CD4-positive, alpha-beta T cell (primary cell): ENCODE data around the gene TRAPPC2L. TPM values are rescaled to one million over a fixed set of nuclear protein-coding genes. Genes with fewer than 3 reads are reported as not detected.

Source experiments
- ATAC-seq: fragments of 200-7000 bp; cut with Tn5 transposase; one replicate; pipeline ENCODE4 v1.10.0; 2022; ENCODE audit warnings: mild to moderate bottlenecking; ENCODE audit not compliant: poor library complexity
- CTCF ChIA-PET: fragments of 350-600 bp; sonication (Branson Sonifier 250); formaldehyde crosslinking; loops from one replicate; lab custom pipeline; 2021; ENCODE audit warnings: antibody characterized with exemption, inconsistent platforms; lab: Charles Lee
- POLR2A ChIA-PET: fragments of 350-600 bp; sonication (Branson Sonifier 250); formaldehyde crosslinking; loops from one replicate; lab custom pipeline; 2021; ENCODE audit warnings: antibody characterized with exemption, inconsistent platforms; lab: Charles Lee
- DNase-seq, 14 experiments: peaks; one replicate each; pipeline ENCODE4 v3.0.0-alpha.2; 2013 to 2020; ENCODE audit warnings: mixed read lengths in 2 of 14
- H3K27ac ChIP-seq, 2 donors: one replicate each; pipeline versions ENCODE4 v1.5.1 to v1.7.0; 2013; ENCODE audit warnings: low read length in 2 of 2, low read depth in 1 of 2, mild to moderate bottlenecking in 1 of 2
- H3K27me3 ChIP-seq, 2 experiments: 1 replicate in 1 of 2; 2 replicates in 1 of 2; pipeline versions ENCODE4 v1.6.1 to v1.7.0; 2013; ENCODE audit warnings: low read length in 2 of 2, control low read depth in 1 of 2, mild to moderate bottlenecking in 1 of 2, moderate library complexity in 1 of 2; ENCODE audit not compliant: insufficient read depth in 2 of 2, control insufficient read depth in 1 of 2
- H3K36me3 ChIP-seq: one replicate; pipeline ENCODE4 v1.6.1; 2013; ENCODE audit warnings: low read length, control low read depth; ENCODE audit not compliant: insufficient read depth
- H3K4me1 ChIP-seq: one replicate; pipeline ENCODE4 v1.6.1; 2013; ENCODE audit warnings: low read length, control low read depth; ENCODE audit not compliant: insufficient read depth
- H3K4me3 ChIP-seq: one replicate; pipeline ENCODE4 v1.5.1; 2013; ENCODE audit warnings: mild to moderate bottlenecking, low read length, moderate library complexity
- H3K9me3 ChIP-seq, 2 experiments: 1 replicate in 1 of 2; 2 replicates in 1 of 2; pipeline versions ENCODE4 v1.6.1 to v1.7.0; 2013; ENCODE audit warnings: low read length in 2 of 2, mild to moderate bottlenecking in 2 of 2, control low read depth in 1 of 2, moderate library complexity in 1 of 2; ENCODE audit not compliant: control insufficient read depth in 1 of 2, insufficient read depth in 1 of 2
- H3K27ac Mint-ChIP-seq: one replicate; pipeline ENCODE4 v1.8.0; 2020; ENCODE audit warnings: mixed read lengths
- H3K27me3 Mint-ChIP-seq: one replicate; pipeline ENCODE4 v1.8.0; 2021; ENCODE audit warnings: mixed read lengths
- H3K36me3 Mint-ChIP-seq: one replicate; pipeline ENCODE4 v1.8.0; 2021; ENCODE audit warnings: low read depth, mixed read lengths
- H3K4me1 Mint-ChIP-seq: one replicate; pipeline ENCODE4 v1.8.0; 2021; ENCODE audit warnings: low read depth, mixed read lengths
- H3K4me3 Mint-ChIP-seq: one replicate; pipeline ENCODE4 v1.8.0; 2020; ENCODE audit warnings: mild to moderate bottlenecking, mixed read lengths
- H3K9me3 Mint-ChIP-seq: one replicate; pipeline ENCODE4 v1.8.0; 2020; ENCODE audit warnings: mixed read lengths
- intact Hi-C, 2 experiments: fragments of 100-400 bp; cut with DNase I in 1 of 2; cut with micrococcal nuclease in 1 of 2; formaldehyde crosslinking; loops; one replicate each; pipeline versions ENCODE4 v1.15.1 to v1.9.0; 2023 to 2025; cut with DNase I, micrococcal nuclease
- total RNA-seq, 174 experiments: library from RNA in 2 of 174; stranded (reverse) in 2 of 174; gene quantifications; one replicate each; pipeline ENCODE4 v1.2.3 and lab custom pipeline; 2021 to 2026
- TF ChIP-seq, protein P1 (sequence below): fragments of 200-600 bp; IDR thresholded peaks from one replicate; pipeline ENCODE4 v1.8.0; 2022; ENCODE audit warnings: antibody characterized with exemption, mild to moderate bottlenecking

The TRAPPC2L gene
- total RNA-seq, 2 experiments from 2014 or later, result 48.0 to 48.2 TPM

DNA sequence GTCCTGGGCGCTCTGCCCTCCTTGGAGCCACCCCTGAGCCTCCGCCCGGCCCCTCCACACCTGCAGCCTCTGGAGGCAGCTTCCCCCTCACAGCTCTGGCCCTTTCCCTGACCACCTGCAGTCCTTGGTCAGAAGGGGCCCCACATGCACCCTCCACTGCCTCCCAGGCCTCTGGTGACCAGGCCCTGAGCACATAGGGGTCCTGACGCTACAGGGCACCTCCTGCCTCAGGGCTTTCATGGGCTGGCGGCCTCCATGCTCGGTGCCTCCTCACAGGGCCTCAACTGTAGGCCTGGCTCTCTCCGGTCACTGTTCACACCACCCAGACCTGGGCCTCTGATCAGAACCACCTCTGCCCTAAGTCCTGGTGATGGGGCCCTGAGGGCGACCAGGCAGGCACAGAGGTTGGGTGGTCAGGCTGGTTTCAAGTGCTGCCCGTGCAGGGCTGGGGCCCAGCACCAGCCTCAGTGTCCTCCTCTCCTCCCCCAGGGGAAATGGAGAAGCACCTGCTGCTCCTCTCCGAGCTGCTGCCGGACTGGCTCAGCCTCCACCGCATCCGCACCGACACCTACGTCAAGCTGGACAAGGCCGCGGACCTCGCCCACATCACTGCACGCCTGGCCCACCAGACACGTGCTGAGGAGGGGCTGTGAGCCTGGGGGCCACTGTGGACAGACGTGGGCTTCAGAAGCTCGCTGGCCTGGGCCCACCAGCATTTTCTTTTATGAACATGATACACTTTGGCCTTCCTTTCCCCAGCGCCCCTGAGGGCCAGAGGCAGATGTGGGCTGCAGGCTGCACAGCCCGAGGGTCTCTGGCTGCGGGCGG lies 49.1 kb upstream of the TRAPPC2L start:
- ATAC-seq, result no peak
- TF ChIP-seq, protein P1, sequence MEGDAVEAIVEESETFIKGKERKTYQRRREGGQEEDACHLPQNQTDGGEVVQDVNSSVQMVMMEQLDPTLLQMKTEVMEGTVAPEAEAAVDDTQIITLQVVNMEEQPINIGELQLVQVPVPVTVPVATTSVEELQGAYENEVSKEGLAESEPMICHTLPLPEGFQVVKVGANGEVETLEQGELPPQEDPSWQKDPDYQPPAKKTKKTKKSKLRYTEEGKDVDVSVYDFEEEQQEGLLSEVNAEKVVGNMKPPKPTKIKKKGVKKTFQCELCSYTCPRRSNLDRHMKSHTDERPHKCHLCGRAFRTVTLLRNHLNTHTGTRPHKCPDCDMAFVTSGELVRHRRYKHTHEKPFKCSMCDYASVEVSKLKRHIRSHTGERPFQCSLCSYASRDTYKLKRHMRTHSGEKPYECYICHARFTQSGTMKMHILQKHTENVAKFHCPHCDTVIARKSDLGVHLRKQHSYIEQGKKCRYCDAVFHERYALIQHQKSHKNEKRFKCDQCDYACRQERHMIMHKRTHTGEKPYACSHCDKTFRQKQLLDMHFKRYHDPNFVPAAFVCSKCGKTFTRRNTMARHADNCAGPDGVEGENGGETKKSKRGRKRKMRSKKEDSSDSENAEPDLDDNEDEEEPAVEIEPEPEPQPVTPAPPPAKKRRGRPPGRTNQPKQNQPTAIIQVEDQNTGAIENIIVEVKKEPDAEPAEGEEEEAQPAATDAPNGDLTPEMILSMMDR, result no peak
- peaks cover 40% of the 10 kb centered on the region for H3K4me1 ChIP-seq
- Mint-ChIP-seq H3K9me3 (no peaks in the 10 kb centered on the region), H3K4me1 (peaks cover 10% of the 10 kb centered on the region), H3K27me3 (no peaks in the 10 kb centered on the region), H3K27ac (peak overlapping the region; percentile 30), H3K36me3 (peaks cover 8% of the 10 kb centered on the region), H3K4me3 (peak overlapping the region; percentile 30)
- H3K27me3 ChIP-seq, result no peaks in the 10 kb centered on the region
- intact Hi-C loops, result no loop called here
- no peak for DNase-seq
- ChIA-PET CTCF (interaction anchor here (1.4 kb wide), 1 partner anchor 26 kb away, joined by 3 read pairs; no protein-coding TSS in a partner anchor), POLR2A (interaction anchor here (2.4 kb wide), 1 partner anchor 13 kb away, joined by 6 read pairs; no protein-coding TSS in a partner anchor)
- H3K36me3 ChIP-seq, result peaks cover 23% of the 10 kb centered on the region
- no peak overlapping the region for H3K4me3 ChIP-seq
- no peaks in the 10 kb centered on the region for H3K9me3 ChIP-seq
- no peak overlapping the region for H3K27ac ChIP-seq

- intact Hi-C loops, result no loop called here
- TF ChIP-seq, protein P1, result no peak
- Histone ChIP-seq H3K9me3 (no peaks in the 10 kb centered on the region), H3K4me1 (peaks cover 41% of the 10 kb centered on the region), H3K4me3 (no peak overlapping the region), H3K27ac (no peak overlapping the region), H3K27me3 (no peaks in the 10 kb centered on the region), H3K36me3 (peaks cover 23% of the 10 kb centered on the region)
- POLR2A ChIA-PET, result interaction anchor here (4.0 to 5.5 kb wide), 3 partner anchors 13 to 48 kb away, joined by 22 to 67 read pairs (median 39); partner anchors contain the start of genes GALNS, PIEZO1 and TRAPPC2L
- H3K27me3 Mint-ChIP-seq, result no peaks in the 10 kb centered on the region
- H3K36me3 Mint-ChIP-seq, result peaks cover 8% of the 10 kb centered on the region
- no peaks in the 10 kb centered on the region for H3K9me3 Mint-ChIP-seq
- H3K4me3 Mint-ChIP-seq, result peak overlapping the region; percentile 65
- peak overlapping the region; percentile 20 for H3K27ac Mint-ChIP-seq
- H3K4me1 Mint-ChIP-seq, result peaks cover 8% of the 10 kb centered on the region
- DNase-seq (no peak), ATAC-seq (no peak)
- CTCF ChIA-PET, result interaction anchor here (3.6 kb wide), 1 partner anchor 72 kb away, joined by 16 read pairs; no protein-coding TSS in a partner anchor
Measured at GRCh38 chr16:88809068-88809675, 47.8 kb upstream of the TRAPPC2L start.

DNA sequence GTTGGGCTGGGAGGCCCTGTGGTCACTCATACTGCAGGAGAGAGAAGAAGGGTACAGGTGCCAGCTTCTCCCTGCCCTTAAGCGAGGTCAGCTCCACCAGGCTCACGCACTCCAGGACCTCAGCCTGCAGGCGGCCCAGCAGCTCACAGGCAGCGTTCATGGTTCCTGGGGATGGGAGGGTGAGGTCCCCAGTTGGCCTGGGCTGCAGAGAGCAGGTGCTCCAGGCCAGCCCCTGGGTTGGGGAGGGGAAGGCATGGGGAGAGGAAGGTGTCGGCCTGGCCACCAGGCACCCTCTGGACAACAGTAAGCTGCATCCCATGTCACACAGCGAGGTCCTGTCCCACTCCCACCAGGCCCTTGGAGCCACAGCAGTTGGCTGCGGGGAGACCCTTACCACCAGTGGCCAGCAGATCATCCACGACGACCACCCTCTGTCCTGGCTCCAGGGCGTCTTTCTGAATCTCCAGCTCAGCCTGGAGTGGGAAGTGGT lies 47.2 kb upstream of the TRAPPC2L start:
- ATAC-seq, result no peak
- H3K9me3 Mint-ChIP-seq, result no peaks in the 10 kb centered on the region
- peak overlapping the region; percentile 99 for H3K4me3 Mint-ChIP-seq
- no peaks in the 10 kb centered on the region for H3K9me3 ChIP-seq
- no peak overlapping the region for H3K27ac Mint-ChIP-seq
- H3K4me3 ChIP-seq, result no peak overlapping the region
- H3K27ac ChIP-seq, result no peak overlapping the region
- ChIA-PET CTCF (interaction anchor here (1.3 to 4.2 kb wide), 3 partner anchors 28 to 72 kb away, joined by 3 to 19 read pairs (median 16); partner anchors contain the start of genes GALNS and TRAPPC2L), POLR2A (interaction anchor here (1.0 to 5.5 kb wide), 6 partner anchors 14 to 239 kb away, joined by 3 to 67 read pairs (median 15); partner anchors contain the start of genes GALNS, PIEZO1, TRAPPC2L and ZC3H18)
- intact Hi-C loops, result no loop called here
- no peaks in the 10 kb centered on the region for H3K27me3 ChIP-seq
- H3K27me3 Mint-ChIP-seq, result no peaks in the 10 kb centered on the region
- H3K4me1 ChIP-seq, result peaks cover 35% of the 10 kb centered on the region
- peaks cover 8% of the 10 kb centered on the region for H3K36me3 Mint-ChIP-seq
- H3K4me1 Mint-ChIP-seq, result peaks cover 4% of the 10 kb centered on the region
- no peak for DNase-seq
- peaks cover 23% of the 10 kb centered on the region for H3K36me3 ChIP-seq
- TF ChIP-seq, protein P1, result no peak
